GM18867 (cell line): ENCODE data around the gene ZNF185.

ENCODE experiments used
- ATAC-seq: cut with Tn5 transposase; IDR thresholded peaks from one replicate; pipeline ENCODE4 v1.9.1; 2021; ENCODE audit warnings: mild to moderate bottlenecking, moderate library complexity; ENCODE audit not compliant: unreplicated experiment

Gene ZNF185

GRCh38 chrX:152945021-152945979, 47.4 kb downstream of the ZNF185 start:
- no peak for ATAC-seq

GRCh38 chrX:152946681-152947080, 48.8 kb downstream of the ZNF185 start:
- no peak for ATAC-seq
